Mucosa of descending colon (tissue), 3 donors: ENCODE results near the gene ZNF343. TPM values are rescaled to one million over a fixed set of nuclear protein-coding genes. Genes with fewer than 3 reads are reported as not detected.
"Not testable (repeated sequence)": the region's sequence is repeated elsewhere in the genome, so short reads cannot be mapped to it uniquely, and the experiment has no call there.

Experiments
- ATAC-seq: fragments of 200-7000 bp; cut with Tn5 transposase; one replicate; pipeline ENCODE4 v1.9.1; 2020; ENCODE audit warnings: mild to moderate bottlenecking, moderate library complexity
- DNase-seq, 3 donors: peaks; one replicate each; pipeline ENCODE4 v3.0.0-alpha.2; 2020
- H3K36me3 ChIP-seq: fragments of 200-600 bp; one replicate; pipeline ENCODE4 v1.8.0; 2021; ENCODE audit warnings: low read depth, mild to moderate bottlenecking
- H3K4me1 ChIP-seq: fragments of 200-600 bp; one replicate; pipeline ENCODE4 v1.8.0; 2021; ENCODE audit warnings: low read depth, mild to moderate bottlenecking
- H3K4me3 ChIP-seq: fragments of 200-600 bp; one replicate; pipeline ENCODE4 v1.8.0; 2021; ENCODE audit warnings: mild to moderate bottlenecking
- H3K9me3 ChIP-seq: fragments of 200-600 bp; one replicate; pipeline ENCODE4 v1.8.0; 2021; ENCODE audit warnings: mild to moderate bottlenecking
- intact Hi-C, 2 donors: fragments of 100-400 bp; cut with DNase I in 1 of 2; cut with micrococcal nuclease in 1 of 2; formaldehyde crosslinking; loops; one replicate each; pipeline versions ENCODE4 v1.11.0 to v1.11.1; 2022; cut with DNase I, micrococcal nuclease
- total RNA-seq, 3 donors: library from RNA; stranded (reverse); fragmentation: NEBNext Ultra II Directional in 2 of 3; extraction: Animal tissue kit (Norgen Biotek cat#: 25700) in 2 of 3; gene quantifications; one replicate each; pipeline versions ENCODE4 v1.2.1 to v1.2.4, GENCODE V29; 2021 to 2023
- TF ChIP-seq, protein P1 (sequence below): fragments of 200-600 bp; IDR thresholded peaks from one replicate; pipeline ENCODE4 v1.8.0; 2022; ENCODE audit warnings: antibody characterized with exemption, mild to moderate bottlenecking
- donor health status: DM: no; HTN: no; CAD: no; lungs with moderate emphysema.
- donor health status: DM: no; HTN: no; CAD: no.
- donor health status: DM: no; HTN: yes; CAD: no.

ZNF343 gene
- total RNA-seq, 3 donors from 2014 or later, result 6.9 to 12.1 (median 9.8) TPM

DNA sequence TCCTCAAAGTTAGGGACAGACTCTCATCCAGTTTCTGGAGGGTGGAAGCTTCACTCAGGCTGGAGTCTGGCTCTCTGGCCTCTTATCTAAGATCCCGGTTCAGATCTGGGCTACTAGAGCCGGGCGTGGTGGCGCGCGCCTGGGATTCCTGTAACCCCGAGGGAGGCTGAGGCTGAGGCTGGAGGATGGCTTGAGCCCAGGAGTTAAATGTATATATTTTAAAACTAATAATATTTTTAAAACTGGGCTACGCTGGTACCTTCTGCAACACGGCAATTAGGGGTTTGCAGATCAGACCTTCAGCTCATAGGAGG is 710 bp upstream of the ZNF343 start:
- Histone ChIP-seq H3K36me3 (no peaks in the 10 kb centered on the region), H3K4me1 (no peaks in the 10 kb centered on the region), H3K9me3 (no peaks in the 10 kb centered on the region), H3K4me3 (peak overlapping the region; percentile 63)
- DNase-seq (no peak), ATAC-seq (no peak)
- TF ChIP-seq, protein P1, sequence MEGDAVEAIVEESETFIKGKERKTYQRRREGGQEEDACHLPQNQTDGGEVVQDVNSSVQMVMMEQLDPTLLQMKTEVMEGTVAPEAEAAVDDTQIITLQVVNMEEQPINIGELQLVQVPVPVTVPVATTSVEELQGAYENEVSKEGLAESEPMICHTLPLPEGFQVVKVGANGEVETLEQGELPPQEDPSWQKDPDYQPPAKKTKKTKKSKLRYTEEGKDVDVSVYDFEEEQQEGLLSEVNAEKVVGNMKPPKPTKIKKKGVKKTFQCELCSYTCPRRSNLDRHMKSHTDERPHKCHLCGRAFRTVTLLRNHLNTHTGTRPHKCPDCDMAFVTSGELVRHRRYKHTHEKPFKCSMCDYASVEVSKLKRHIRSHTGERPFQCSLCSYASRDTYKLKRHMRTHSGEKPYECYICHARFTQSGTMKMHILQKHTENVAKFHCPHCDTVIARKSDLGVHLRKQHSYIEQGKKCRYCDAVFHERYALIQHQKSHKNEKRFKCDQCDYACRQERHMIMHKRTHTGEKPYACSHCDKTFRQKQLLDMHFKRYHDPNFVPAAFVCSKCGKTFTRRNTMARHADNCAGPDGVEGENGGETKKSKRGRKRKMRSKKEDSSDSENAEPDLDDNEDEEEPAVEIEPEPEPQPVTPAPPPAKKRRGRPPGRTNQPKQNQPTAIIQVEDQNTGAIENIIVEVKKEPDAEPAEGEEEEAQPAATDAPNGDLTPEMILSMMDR, result no peak
- intact Hi-C loops, result no loop called here

- intact Hi-C loops, result no loop called here
- Histone ChIP-seq H3K4me3 (peak overlapping the region; percentile 63), H3K9me3 (no peaks in the 10 kb centered on the region), H3K4me1 (no peaks in the 10 kb centered on the region), H3K36me3 (no peaks in the 10 kb centered on the region)
- ATAC-seq, result peak; percentile 47
- peak; percentile 28 to 58 (median 32) for DNase-seq
- TF ChIP-seq, protein P1, result no peak
Observed at GRCh38 chr20:2507875-2508630, 662 bp downstream of the ZNF343 start.

- Histone ChIP-seq H3K4me1 (no peaks in the 10 kb centered on the region), H3K4me3 (no peak overlapping the region), H3K9me3 (no peaks in the 10 kb centered on the region), H3K36me3 (no peaks in the 10 kb centered on the region)
- no peak for DNase-seq
- no peak for ATAC-seq
- TF ChIP-seq, protein P1, result no peak
- intact Hi-C loops, result no loop called here
Observed at GRCh38 chr20:2507464-2507863, 1.3 kb downstream of the ZNF343 start.

DNA sequence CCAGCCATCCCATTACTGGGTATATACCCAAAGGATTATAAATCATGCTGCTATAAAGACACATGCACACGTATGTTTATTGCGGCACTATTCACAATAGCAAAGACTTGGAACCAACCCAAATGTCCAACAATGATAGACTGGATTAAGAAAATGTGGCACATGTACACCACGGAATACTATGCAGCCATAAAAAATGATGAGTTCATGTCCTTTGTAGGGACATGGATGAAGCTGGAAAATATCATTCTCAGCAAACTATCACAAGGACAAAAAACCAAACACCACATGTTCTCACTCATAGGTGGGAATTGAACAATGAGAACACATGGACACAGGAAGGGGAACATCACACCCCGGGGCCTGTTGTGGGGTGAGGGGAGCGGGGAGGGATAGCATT is 2.3 kb downstream of the ZNF343 start:
- intact Hi-C loops, H3K4me1 ChIP-seq, H3K4me3 ChIP-seq, DNase-seq, ATAC-seq, H3K36me3 ChIP-seq, H3K9me3 ChIP-seq: not testable (repeated sequence)

DNA sequence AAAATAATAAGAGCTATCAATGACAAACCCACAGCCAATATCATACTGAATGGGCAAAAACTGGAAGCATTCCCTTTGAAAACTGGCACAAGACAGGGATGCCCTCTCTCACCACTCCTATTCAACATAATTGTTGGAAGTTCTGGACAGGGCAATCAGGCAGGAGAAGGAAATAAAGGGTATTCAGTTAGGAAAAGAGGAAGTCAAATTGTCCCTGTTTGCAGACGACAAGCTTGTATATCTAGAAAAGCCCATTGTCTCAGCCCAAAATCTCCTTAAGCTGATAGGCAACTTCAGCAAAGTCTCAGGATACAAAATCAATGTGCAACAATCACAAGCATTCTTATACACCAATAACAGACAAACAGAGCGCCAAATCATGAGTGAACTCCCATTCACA is 3.9 kb downstream of the ZNF343 start:
- H3K4me1 ChIP-seq, H3K9me3 ChIP-seq, ATAC-seq, H3K36me3 ChIP-seq, H3K4me3 ChIP-seq, DNase-seq, intact Hi-C loops: not testable (repeated sequence)

GRCh38 chr20:2502808-2503384 is 5.8 kb downstream of the ZNF343 start:
- H3K4me3 ChIP-seq, H3K9me3 ChIP-seq, DNase-seq, intact Hi-C loops, H3K4me1 ChIP-seq, ATAC-seq, H3K36me3 ChIP-seq: not testable (repeated sequence)

DNA sequence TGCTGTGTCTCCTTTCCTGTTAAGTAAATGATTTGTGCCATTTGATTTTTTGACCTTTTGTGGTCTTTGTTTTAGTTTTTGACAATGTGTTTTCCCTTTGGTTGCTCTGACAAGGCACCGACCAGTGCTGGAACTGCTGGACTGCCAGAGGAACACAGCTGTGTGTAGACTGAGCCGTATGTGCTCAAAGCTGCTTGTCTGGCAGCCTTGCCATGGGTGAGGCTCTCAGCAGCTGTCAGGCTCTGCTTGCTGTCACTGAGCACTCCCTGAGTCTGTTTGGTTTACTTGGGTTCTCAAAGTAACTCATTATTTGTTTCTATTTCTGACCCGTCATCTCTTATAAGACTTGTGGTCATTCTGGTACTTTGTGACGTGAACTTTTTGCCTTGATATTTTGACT is 23.1 kb downstream of the ZNF343 start:
- Histone ChIP-seq H3K4me3 (no peak overlapping the region), H3K36me3 (no peaks in the 10 kb centered on the region), H3K4me1 (no peaks in the 10 kb centered on the region), H3K9me3 (no peaks in the 10 kb centered on the region)
- DNase-seq (no peak), ATAC-seq (peak; percentile 47)
- TF ChIP-seq, protein P1, result no peak
- intact Hi-C loops, result no loop called here
